Measurements from ENCODE around the gene RUNDC3A.
A peak's percentile ranks its signal among the peaks of the same experiment; 100 is the strongest.
"Not testable (repeated sequence)": the region's sequence is repeated elsewhere in the genome, so short reads cannot be mapped to it uniquely, and the experiment has no call there.

RUNDC3A gene

DNA sequence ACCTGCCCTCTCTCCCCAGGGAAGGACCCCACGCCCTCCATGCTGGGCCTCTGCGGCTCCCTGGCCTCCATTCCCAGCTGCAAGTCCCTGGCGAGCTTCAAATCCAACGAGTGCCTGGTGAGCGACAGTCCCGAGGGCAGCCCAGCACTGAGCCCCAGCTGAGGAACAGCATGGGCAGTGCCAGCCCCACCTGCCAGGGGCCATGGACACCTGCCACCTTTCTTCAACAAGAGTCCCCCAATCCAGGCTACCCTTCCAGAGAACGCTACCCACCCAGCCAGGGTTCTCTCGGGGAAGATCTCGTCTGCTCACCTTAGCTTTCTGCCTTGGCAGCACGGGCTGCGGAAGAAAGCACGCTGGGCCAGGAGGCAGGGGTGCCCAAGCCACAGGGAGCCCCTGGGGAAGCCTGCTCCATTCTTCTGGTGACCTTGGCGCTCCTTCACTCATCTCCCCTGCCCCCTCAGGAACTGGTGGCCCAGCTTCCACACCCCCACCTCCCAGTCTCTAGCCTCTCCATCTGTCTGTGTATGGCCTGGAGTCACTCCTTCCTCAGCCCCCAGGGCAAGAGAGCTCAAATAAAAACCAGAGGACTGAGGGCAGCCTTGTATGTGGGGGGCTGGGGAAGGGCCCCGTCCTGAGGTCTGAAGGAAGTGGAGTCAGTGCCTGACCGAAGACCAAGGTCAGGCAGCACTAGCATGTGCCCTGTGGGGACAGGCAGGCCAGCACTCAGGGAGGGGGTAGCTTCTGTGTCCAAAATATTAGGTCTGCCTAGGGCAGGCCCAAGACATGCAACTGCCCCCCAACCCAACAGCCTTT lies 9.9 kb downstream of the RUNDC3A start:
- no peak for DNase-seq (ENCODE audit: low read depth in 1 of 2, low spot score in 1 of 2)

DNA sequence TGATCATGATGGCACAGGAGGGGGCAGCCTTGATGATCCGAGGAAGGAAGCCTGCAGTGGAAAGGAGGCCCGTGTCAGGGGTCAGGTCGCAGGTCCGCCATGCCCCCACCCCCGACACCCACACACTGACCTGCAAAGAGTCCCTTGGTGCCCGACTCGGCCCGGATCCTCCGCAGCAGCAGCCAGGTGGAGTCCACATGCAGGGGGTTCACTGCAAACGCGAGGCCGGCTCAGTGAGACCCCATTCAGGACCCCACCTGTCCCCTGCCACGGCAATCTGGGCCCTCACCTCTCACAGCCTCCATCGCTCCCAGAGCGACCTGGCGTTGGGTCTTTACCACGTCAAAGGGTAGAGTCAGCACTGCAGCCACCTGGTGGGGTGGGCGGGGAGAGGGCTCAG lies 11.7 kb downstream of the RUNDC3A start:
- no peak for DNase-seq (ENCODE audit: low read depth in 1 of 2, low spot score in 1 of 2)

DNA sequence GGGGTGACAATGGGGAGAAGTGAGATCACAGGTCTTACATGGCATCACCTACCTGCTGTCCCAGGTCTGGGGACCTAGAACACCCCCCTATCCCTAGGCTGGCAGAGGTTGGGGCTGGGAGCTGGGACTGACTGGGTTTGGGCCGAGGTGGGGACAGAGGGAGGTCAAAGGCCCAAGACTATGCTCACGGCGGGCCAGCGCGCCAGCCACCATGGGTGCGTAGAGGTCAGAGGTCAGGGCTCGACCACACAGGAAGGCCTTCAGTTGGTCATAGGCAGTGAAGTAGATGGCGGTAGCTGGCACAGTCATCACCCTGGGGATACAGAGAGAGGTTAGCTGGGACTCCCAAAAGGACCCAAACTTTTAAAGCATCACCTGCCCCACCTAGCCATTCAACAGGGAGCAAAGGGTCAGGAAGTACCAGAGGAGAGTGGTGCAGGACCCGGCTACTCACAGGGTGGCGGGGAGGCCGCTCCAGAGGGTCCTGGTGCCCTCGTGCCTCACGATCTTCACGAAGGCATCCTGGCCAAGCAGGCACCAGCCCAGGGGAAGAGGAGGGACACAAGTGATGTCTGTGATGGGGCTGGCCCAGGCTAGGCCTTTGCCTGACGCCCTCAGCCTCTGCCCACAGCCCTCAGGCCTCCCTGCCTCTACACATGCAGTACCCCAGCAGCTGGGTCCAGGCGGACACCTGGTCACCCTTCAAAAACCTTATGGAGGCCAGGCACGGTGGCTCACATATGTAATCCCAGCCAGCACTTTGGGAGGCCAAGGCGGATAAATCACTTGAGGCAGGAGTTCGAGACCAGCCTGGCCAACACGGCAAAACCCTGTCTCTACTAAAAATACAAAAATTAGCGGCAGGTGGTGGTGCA lies 13.1 kb downstream of the RUNDC3A start:
- DNase-seq (ENCODE audit: low read depth in 1 of 2, low spot score in 1 of 2): no peak

- no peak for DNase-seq (ENCODE audit: low read depth in 1 of 2, low spot score in 1 of 2)
These were observed 14.0 kb downstream of the RUNDC3A start for GRCh38 chr17:44322236-44322895.

DNA sequence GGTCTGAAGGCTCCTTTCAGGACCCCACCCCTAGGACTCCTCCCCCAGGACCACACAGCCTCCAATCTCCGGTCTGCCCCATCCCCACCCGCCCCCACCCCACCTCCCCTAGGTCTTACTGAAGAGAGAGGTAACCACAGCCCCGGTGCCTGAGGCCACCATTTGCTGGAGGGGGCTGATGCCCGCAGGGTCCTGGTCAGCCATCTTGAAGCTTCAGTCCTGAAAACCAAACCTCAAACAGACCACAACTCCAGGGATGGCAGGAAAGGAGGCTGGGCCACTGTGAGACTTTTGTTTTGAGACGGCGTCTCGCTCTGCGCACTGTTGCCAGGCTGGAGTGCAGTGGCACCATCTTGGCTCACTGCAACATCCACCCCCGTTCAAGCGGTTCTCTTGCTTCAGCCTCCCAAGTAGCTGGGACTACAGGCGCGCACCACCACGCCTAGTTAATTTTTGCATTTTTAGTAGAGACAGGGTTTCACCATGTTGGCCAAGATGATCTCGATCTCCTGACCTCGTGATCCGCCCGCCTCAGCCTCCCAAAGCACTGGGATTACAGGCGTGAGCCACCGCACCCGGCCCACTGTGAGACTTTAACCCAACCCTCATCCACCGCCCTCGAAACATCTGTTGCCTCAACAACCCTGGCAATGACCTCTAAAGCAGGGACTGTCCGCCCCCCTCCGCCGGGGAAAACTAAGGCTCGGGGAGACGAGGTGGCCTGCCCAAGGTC lies 15.1 kb downstream of the RUNDC3A start:
- no peak for DNase-seq (ENCODE audit: low read depth in 1 of 2, low spot score in 1 of 2)

- DNase-seq (ENCODE audit: low read depth in 1 of 2, low spot score in 1 of 2): no peak
These were observed 15.7 kb downstream of the RUNDC3A start for GRCh38 chr17:44324092-44324570.

GRCh38 chr17:44324571-44325275 lies 16.3 kb downstream of the RUNDC3A start, which contains the start of gene SLC25A39:
TSS of gene SLC25A39 (minus strand) at chr17:44324823. CDS start at chr17:44323562, 1,261 bp downstream.
- DNase-seq (ENCODE audit: low read depth in 1 of 2, low spot score in 1 of 2): peak; percentile 90 to 91

DNA sequence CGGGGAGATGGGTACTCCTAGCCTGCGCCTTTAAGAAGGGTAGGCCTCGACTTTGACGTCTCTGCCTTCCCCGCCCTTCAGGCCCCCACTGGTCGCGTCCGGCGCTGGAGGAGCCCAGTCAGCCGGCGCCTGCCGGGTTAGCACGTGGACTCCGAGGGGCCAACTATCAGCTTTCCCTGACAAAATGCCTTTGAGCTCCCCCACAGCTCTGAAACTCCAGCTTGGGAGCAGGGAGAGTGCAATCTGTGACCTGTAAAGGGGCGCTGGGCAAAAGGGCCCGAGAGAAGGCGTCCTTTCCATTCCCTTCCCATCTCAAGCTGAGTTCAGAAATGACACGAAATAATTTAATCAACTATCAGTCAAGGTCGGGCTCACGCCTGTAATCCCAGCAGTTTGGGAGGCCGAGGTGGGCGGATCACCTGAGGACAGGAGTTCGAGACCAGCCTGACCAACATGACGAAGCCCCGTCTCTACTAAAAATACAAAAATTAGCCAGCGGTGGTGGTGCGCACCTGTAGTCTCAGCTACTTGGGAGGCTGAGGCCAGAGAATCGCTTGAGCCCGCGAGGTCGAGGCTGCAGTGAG lies 18.6 kb downstream of the RUNDC3A start:
- DNase-seq (ENCODE audit: low read depth in 1 of 2, low spot score in 1 of 2): peak; percentile 73 to 88

DNA sequence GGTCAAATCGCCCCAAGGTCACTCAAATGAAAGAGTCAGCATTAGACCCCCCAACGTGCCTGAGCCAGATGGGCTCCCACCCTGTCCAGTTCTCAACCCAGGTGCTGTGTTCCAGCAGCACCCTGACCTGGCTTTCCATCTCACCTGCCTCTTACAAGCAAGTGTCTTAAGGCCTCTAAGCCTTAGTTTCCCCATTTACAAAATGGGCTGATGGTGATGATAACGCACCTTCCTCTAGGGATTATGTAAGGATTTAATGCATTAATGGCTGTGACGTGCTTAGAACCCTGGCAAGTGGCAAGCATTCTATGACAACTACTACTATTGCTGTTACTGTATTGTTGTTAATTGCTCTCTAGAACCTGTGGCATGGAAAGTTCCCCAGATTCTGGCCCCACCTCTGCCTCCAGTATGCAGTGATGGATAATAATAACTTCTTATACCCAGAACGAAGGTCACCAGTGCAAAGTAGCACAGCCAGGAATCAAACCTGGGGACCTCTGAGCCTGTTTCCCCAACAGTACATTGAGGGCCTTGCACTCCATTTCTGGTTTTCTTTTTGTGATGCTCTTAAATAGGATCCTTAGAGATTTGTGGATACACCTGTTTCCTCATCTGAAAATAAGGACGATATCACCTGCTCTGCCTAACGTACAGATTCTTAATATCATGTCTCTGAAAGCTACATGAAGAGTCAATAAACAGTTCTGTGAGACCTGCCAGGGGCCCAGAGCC lies 19.5 kb downstream of the RUNDC3A start:
- DNase-seq (ENCODE audit: low read depth in 1 of 2, low spot score in 1 of 2): no peak

DNA sequence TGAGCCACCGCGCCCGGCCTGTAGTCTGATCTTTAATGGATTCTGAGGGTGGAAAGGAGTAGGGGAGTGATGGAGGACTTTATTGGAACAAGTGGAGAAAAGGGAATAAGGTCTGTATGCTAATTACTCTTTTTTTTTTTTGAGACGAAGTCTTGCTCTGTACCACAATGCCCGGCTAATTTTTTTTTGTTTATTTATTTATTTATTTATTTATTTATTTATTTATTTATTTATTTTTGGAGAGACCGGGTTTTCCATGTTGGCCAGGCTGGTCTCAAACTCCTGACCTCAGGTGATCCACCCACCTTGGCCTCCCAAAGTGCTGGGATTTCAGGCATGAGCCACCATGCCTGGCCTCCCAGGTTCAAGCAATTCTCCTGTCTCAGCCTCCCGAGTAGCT lies 21.1 kb downstream of the RUNDC3A start:
- DNase-seq (ENCODE audit: low read depth in 1 of 2, low spot score in 1 of 2): not testable (repeated sequence)

DNA sequence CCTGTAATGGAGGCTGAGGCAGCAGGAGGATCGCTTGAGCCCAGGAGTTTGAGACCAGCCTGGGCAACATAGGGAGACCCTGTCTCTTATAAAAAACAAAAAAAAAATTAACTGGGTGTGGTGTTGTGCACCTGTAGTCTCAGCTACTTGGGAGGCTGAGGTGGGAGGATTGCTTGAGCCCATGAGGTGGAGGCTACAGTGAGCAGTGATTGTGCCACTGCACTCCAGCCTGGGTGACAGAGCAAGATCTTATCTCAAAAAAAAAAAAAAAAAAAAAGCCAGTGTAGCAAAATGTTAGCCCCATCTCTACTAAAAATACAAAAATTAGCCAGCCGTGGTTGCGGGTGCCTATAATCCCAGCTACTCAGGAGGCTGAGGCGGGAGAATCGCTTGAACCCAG lies 21.9 kb downstream of the RUNDC3A start:
- not testable (repeated sequence) for DNase-seq (ENCODE audit: low read depth in 1 of 2, low spot score in 1 of 2)

- DNase-seq (ENCODE audit: low read depth in 1 of 2, low spot score in 1 of 2): peak; percentile 39 to 66
These were observed 22.9 kb downstream of the RUNDC3A start for GRCh38 chr17:44331249-44331760.

DNA sequence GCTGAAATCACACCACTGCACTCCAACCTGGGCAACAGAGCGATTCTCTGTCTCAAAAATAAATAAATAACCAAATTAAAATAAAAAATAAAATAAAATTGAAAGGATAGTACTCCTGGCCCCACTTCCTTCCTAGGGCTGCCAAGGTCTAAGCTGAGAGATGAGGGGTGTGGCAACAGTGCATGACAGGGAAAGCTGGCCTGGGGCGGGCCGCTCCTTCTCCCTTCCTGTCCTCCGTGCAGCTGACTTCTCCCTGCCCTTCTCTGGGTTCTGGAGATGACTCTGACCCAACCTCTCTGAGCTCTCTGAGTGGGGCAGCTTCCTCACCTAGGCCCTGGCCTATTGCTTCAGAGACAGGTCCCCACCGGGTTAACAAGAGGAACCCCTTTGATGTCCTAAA lies 25.0 kb downstream of the RUNDC3A start:
- no peak for DNase-seq (ENCODE audit: low read depth in 1 of 2, low spot score in 1 of 2)

DNA sequence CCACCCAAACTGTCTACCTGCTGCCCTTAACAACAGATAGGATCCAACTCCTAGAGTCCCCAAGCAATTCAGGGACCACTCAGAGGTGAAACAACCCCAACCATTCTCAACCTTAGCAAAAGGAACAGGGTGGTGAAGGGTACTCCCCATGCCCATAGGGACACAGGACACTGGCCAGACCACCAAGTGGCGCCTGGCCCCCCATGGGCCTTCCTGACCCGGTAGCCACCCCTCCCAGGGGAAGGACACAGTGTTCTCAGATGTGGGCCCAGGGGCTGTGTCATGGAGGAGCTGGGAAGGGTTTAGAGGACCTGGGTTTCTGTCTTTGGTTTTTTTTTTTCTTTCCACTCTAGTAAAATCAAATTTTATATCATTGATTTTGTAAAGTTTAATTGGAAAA lies 25.9 kb downstream of the RUNDC3A start:
- DNase-seq (ENCODE audit: low read depth in 1 of 2, low spot score in 1 of 2): no peak

DNA sequence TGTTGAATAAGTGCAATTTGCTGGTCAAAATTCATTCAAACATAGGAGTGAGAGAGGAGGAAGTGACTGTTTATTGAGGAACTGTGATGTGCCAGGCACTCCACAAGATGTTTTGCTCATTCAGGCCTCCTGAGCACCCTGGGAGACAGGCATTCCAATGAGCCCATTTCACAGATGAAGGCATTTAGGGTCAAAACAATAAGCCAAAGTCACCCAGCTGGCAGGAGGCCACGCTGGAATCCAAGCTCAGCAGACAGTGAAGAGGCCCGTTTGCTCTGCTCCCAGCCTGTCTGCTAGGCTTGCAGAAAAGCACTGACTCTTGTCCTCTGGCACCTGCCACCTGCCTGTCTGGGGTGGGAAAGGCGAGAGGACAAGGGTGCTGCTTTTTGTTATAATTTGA lies 26.3 kb downstream of the RUNDC3A start:
- DNase-seq (ENCODE audit: low read depth in 1 of 2, low spot score in 1 of 2): no peak

DNA sequence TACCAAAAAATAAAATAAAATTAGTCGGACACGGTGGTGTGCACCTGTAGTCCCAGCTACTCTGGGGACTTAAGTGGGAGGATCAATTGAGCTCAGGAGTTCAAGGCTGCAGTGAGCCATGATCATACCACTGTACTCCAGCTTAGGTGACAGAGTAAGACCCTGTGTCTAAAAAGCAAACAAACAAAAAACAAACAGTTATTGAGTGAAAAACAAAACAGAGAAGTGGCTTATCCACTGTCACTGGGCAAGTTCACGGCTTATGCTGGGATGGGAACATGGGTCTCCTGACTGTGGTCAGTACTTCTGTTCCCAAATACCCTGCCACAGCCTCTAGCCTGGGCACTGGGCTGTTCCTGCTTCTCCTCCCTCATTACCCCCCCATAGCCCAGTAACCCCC lies 27.2 kb downstream of the RUNDC3A start:
- no peak for DNase-seq (ENCODE audit: low read depth in 1 of 2, low spot score in 1 of 2)

GRCh38 chr17:44335968-44336367 lies 27.6 kb downstream of the RUNDC3A start:
- no peak for DNase-seq (ENCODE audit: low read depth in 1 of 2, low spot score in 1 of 2)

GRCh38 chr17:44338702-44339101 lies 30.3 kb downstream of the RUNDC3A start:
- DNase-seq (ENCODE audit: low read depth in 1 of 2, low spot score in 1 of 2): no peak

GRCh38 chr17:44340553-44340952 lies 32.2 kb downstream of the RUNDC3A start:
- not testable (repeated sequence) for DNase-seq (ENCODE audit: low read depth in 1 of 2, low spot score in 1 of 2)
